K562 (cell line): ENCODE results near the gene CYTH1. TPM values are rescaled to one million over a fixed set of nuclear protein-coding genes. Genes with fewer than 3 reads are reported as not detected.

ENCODE experiments used
- BCL6 ChIP-seq: fragments of 250-450 bp; sonication (Bioruptor Pico); IDR thresholded peaks from 2 replicates; pipeline ENCODE4 v1.4.0; 2020
- CAMTA2 ChIP-seq: fragments of 250-450 bp; sonication (Bioruptor Pico); conservative IDR thresholded peaks from 2 replicates; pipeline ENCODE4 v1.5.1; 2022
- CBX3 ChIP-seq, 2 experiments: IDR thresholded peaks; 1 replicate in 1 of 2; 2 replicates in 1 of 2; pipeline ENCODE4 v1.6.1; 2012; ENCODE audit warnings: inconsistent platforms in 2 of 2, low read length in 2 of 2, borderline replicate concordance in 1 of 2, control low read depth in 1 of 2
- EGR1 ChIP-seq: fragments of 450-650 bp; conservative IDR thresholded peaks from 2 replicates; pipeline ENCODE4 v1.6.1; 2017; ENCODE audit warnings: mild to moderate bottlenecking
- EP300 ChIP-seq: IDR thresholded peaks from 2 replicates; pipeline ENCODE4 v1.6.1; 2012; ENCODE audit warnings: low read length, improper control_type of control experiment
- FOXM1 ChIP-seq, 2 experiments: fragments of 450-650 bp in 1 of 2; sonication (generic) in 1 of 2; formaldehyde crosslinking in 1 of 2; IDR thresholded peaks; 2 replicates each; pipeline versions ENCODE4 v1.6.1 to v1.9.0; 2017 to 2022; ENCODE audit warnings: low read depth in 2 of 2, mild to moderate bottlenecking in 2 of 2, missing genetic modification reagents in 1 of 2, moderate library complexity in 1 of 2
- GABPA ChIP-seq: fragments of 200-800 bp; sonication (Bioruptor generic); conservative IDR thresholded peaks from 2 replicates; pipeline ENCODE4 v1.6.1; 2016; ENCODE audit warnings: low read depth, missing genetic modification characterization, missing compliant biosample characterization
- GABPB2 ChIP-seq: fragments of 250-450 bp; sonication (Bioruptor Pico); conservative IDR thresholded peaks from 2 replicates; pipeline ENCODE4 v1.5.1; 2021; ENCODE audit warnings: mild to moderate bottlenecking
- HLTF ChIP-seq: fragments of 450-650 bp; IDR thresholded peaks from 2 replicates; pipeline ENCODE4 v1.6.1; 2016
- KDM1A ChIP-seq, 2 experiments: fragments of 450-650 bp; IDR thresholded peaks; 2 replicates each; pipeline ENCODE4 v1.6.1; 2016; ENCODE audit warnings: mild to moderate bottlenecking in 2 of 2
- MTA2 ChIP-seq: fragments of 450-650 bp; IDR thresholded peaks from 2 replicates; pipeline ENCODE4 v1.6.1; 2016; ENCODE audit warnings: low read depth
- NFIX ChIP-seq: fragments of 250-450 bp; sonication (Bioruptor Pico); IDR thresholded peaks from 2 replicates; pipeline ENCODE4 v1.4.0; 2020; ENCODE audit warnings: low read depth, mild to moderate bottlenecking, moderate library complexity
- SMARCA4 ChIP-seq: fragments of 450-650 bp; IDR thresholded peaks from 2 replicates; pipeline ENCODE4 v1.6.1; 2016
- TAF15 ChIP-seq: fragments of 200-400 bp; formaldehyde crosslinking; IDR thresholded peaks from 2 replicates; pipeline ENCODE4 v1.6.1; 2017; ENCODE audit warnings: mild to moderate bottlenecking, low read depth, low read length, moderate library complexity
- THRAP3 ChIP-seq: fragments of 450-650 bp; IDR thresholded peaks from 2 replicates; pipeline ENCODE4 v1.6.1; 2016; ENCODE audit warnings: mild to moderate bottlenecking, inconsistent platforms, borderline replicate concordance
- TRIM28 ChIP-seq: fragments of 450-650 bp; IDR thresholded peaks from 2 replicates; pipeline ENCODE4 v1.6.1; 2017
- XRCC5 ChIP-seq: fragments of 200-400 bp; formaldehyde crosslinking; IDR thresholded peaks from 2 replicates; pipeline ENCODE4 v1.6.1; 2017; ENCODE audit warnings: low read depth, mild to moderate bottlenecking, low read length
- ZNF140 ChIP-seq: fragments of 250-450 bp; sonication (Bioruptor Pico); IDR thresholded peaks from 2 replicates; pipeline ENCODE4 v1.8.0; 2021; ENCODE audit warnings: moderate library complexity, mild to moderate bottlenecking, inconsistent platforms
- ZNF436 ChIP-seq: fragments of 250-450, 450-650 bp; sonication (Bioruptor Pico); formaldehyde crosslinking; IDR thresholded peaks from 2 replicates; pipeline ENCODE4 v1.7.0; 2020; ENCODE audit warnings: mild to moderate bottlenecking
- polyA plus RNA-seq, 8 experiments: library from polyadenylated mRNA; depleted of rRNA in 4 of 8; stranded (reverse) in 5 of 8; unstranded in 3 of 8; fragments of >200 nt; fragmentation: Nextera tagmentation in 2 of 8; fragmentation: Illumina TruSeq in 1 of 8; extraction: Ambion mirVana in 2 of 8; extraction: Trizol in 1 of 8; gene quantifications; 2 replicates each; pipeline versions ENCODE4 v1.2.1 to v1.2.3, GENCODE V29; 2011 to 2014; ENCODE audit warnings: inconsistent platforms in 1 of 8, missing spikeins in 1 of 8
- total RNA-seq, 7 experiments: library from RNA; depleted of rRNA in 6 of 7; stranded (reverse); fragments of >200 nt in 6 of 7; fragmentation: Illumina TruSeq in 2 of 7; extraction: Trizol in 2 of 7; gene quantifications; 2 replicates each; pipeline versions ENCODE4 v1.2.1 to v1.2.3, GENCODE V29; 2011 to 2021; ENCODE audit warnings: low replicate concordance in 1 of 7
- TF ChIP-seq, protein P1 (sequence below): fragments of 450-650 bp; IDR thresholded peaks from 2 replicates; pipeline ENCODE4 v1.6.1; 2016
- TF ChIP-seq, protein P2 (sequence below): sonication (generic); formaldehyde crosslinking; IDR thresholded peaks from 2 replicates; pipeline ENCODE4 v1.4.0; 2020; ENCODE audit warnings: mild to moderate bottlenecking, missing genetic modification reagents
- TF ChIP-seq, protein P3 (sequence below): fragments of 450-650 bp; IDR thresholded peaks from 2 replicates; pipeline ENCODE4 v1.6.1; 2014; ENCODE audit warnings: low read depth, mild to moderate bottlenecking, moderate library complexity, borderline replicate concordance
- TF ChIP-seq, protein P4 (sequence below): fragments of 450-650 bp; formaldehyde crosslinking; IDR thresholded peaks from 2 replicates; pipeline ENCODE4 v1.4.0; 2020; ENCODE audit warnings: mild to moderate bottlenecking, moderate library complexity
- TF ChIP-seq, protein P5 (sequence below): fragments of 250-450 bp; sonication (Bioruptor Pico); IDR thresholded peaks from 2 replicates; pipeline ENCODE4 v1.5.0; 2021

The CYTH1 gene
- total and polyA plus RNA-seq, 9 of the 15 experiments (the other 6 are each of a cell fraction or from before 2014, with no cell fraction given) = 0.52 to 27.7 (median 16.8) TPM

DNA sequence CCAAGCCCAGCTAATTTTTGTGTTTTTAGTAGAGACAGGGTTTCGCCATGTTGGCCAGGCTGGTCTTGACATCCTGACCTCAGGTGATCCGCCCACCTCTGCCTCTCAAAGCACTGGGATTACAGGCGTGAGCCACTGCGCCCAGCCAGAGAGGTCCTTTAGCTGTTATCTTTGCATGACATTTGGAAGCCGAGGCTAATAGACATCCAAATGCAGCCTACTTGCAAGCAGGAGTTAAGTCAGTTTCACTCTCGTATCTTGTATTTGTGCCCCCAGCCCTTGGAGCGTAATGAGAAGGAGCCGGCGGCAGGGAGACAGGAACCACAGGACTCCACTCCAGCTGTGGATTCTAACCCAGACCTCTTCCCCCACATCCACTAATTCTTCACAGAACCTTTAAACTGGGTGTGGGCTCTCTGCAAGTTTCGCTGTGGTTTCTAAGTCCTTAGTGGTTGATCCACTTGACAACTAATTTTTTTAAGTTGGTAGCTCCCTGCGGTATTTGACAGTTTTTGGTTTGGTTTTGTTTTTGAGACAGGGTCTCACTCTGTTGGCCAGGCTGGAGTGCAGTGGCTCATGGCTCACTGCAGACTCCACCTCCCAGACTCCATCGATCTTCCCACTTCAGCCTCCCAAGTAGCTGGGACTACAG, 3.1 kb upstream of the CYTH1 start (continued):
- TF ChIP-seq FOXM1 (IDR thresholded peaks at IDR 0.05; ENCODE audit: low read depth) = no peak
- no peak for TF ChIP-seq FOXM1 (CRISPR knock-in tag; IDR thresholded peaks at IDR 0.05; ENCODE audit: low read depth)
- no peak for TF ChIP-seq ZNF436 (CRISPR knock-in tag)
- TF ChIP-seq, protein P1, sequence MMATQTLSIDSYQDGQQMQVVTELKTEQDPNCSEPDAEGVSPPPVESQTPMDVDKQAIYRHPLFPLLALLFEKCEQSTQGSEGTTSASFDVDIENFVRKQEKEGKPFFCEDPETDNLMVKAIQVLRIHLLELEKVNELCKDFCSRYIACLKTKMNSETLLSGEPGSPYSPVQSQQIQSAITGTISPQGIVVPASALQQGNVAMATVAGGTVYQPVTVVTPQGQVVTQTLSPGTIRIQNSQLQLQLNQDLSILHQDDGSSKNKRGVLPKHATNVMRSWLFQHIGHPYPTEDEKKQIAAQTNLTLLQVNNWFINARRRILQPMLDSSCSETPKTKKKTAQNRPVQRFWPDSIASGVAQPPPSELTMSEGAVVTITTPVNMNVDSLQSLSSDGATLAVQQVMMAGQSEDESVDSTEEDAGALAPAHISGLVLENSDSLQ = peak; percentile 36; the same call in 1 of the 2 replicates
- TF ChIP-seq CAMTA2 (CRISPR knock-in tag) = no peak
- TF ChIP-seq EP300 = 0 out of 2 replicates have a peak, but pooled peaks have one; percentile 28
- no peak for TF ChIP-seq THRAP3
- peak; percentile 60 to 76; a peak in 2 of 4 replicates for TF ChIP-seq KDM1A (IDR thresholded peaks at IDR 0.05)
- peak; percentile 62 for TF ChIP-seq SMARCA4
- no peak for TF ChIP-seq BCL6 (CRISPR knock-in tag)
- TF ChIP-seq EGR1 = peak; percentile 87
- TF ChIP-seq, protein P2, sequence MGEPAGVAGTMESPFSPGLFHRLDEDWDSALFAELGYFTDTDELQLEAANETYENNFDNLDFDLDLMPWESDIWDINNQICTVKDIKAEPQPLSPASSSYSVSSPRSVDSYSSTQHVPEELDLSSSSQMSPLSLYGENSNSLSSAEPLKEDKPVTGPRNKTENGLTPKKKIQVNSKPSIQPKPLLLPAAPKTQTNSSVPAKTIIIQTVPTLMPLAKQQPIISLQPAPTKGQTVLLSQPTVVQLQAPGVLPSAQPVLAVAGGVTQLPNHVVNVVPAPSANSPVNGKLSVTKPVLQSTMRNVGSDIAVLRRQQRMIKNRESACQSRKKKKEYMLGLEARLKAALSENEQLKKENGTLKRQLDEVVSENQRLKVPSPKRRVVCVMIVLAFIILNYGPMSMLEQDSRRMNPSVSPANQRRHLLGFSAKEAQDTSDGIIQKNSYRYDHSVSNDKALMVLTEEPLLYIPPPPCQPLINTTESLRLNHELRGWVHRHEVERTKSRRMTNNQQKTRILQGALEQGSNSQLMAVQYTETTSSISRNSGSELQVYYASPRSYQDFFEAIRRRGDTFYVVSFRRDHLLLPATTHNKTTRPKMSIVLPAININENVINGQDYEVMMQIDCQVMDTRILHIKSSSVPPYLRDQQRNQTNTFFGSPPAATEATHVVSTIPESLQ (CRISPR knock-in tag) = no peak
- no peak for TF ChIP-seq TAF15
- TF ChIP-seq CBX3 (IDR thresholded peaks at IDR 0.05; ENCODE audit: borderline replicate concordance in 1 of 2, low read length in 2 of 2) = peak in 1 of 2 experiments; percentile 71; a peak in 2 of 3 replicates
- TF ChIP-seq NFIX (CRISPR knock-in tag) = no peak
- TF ChIP-seq, protein P3, sequence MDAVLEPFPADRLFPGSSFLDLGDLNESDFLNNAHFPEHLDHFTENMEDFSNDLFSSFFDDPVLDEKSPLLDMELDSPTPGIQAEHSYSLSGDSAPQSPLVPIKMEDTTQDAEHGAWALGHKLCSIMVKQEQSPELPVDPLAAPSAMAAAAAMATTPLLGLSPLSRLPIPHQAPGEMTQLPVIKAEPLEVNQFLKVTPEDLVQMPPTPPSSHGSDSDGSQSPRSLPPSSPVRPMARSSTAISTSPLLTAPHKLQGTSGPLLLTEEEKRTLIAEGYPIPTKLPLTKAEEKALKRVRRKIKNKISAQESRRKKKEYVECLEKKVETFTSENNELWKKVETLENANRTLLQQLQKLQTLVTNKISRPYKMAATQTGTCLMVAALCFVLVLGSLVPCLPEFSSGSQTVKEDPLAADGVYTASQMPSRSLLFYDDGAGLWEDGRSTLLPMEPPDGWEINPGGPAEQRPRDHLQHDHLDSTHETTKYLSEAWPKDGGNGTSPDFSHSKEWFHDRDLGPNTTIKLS = no peak
- TF ChIP-seq HLTF = no peak
- no peak for TF ChIP-seq ZNF140 (CRISPR knock-in tag)
- no peak for TF ChIP-seq GABPA (tag)
- TF ChIP-seq XRCC5 = no peak
- 0 out of 2 replicates have a peak, but pooled peaks have one; percentile 41 for TF ChIP-seq TRIM28
- TF ChIP-seq GABPB2 (CRISPR knock-in tag) = no peak
- TF ChIP-seq MTA2 = peak; percentile 46; the same call in 1 of the 2 replicates
- TF ChIP-seq, protein P4, sequence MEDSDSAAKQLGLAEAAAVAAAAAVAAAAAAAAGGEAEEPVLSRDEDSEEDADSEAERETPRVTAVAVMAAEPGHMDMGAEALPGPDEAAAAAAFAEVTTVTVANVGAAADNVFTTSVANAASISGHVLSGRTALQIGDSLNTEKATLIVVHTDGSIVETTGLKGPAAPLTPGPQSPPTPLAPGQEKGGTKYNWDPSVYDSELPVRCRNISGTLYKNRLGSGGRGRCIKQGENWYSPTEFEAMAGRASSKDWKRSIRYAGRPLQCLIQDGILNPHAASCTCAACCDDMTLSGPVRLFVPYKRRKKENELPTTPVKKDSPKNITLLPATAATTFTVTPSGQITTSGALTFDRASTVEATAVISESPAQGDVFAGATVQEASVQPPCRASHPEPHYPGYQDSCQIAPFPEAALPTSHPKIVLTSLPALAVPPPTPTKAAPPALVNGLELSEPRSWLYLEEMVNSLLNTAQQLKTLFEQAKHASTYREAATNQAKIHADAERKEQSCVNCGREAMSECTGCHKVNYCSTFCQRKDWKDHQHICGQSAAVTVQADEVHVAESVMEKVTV (CRISPR knock-in tag) = no peak
- TF ChIP-seq, protein P5, sequence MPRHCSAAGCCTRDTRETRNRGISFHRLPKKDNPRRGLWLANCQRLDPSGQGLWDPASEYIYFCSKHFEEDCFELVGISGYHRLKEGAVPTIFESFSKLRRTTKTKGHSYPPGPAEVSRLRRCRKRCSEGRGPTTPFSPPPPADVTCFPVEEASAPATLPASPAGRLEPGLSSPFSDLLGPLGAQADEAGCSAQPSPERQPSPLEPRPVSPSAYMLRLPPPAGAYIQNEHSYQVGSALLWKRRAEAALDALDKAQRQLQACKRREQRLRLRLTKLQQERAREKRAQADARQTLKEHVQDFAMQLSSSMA = no peak
